ENCODE results near the gene OR10P1. TPM values are rescaled to one million over a fixed set of nuclear protein-coding genes. Genes with fewer than 3 reads are reported as not detected.
A peak's percentile ranks its signal among the peaks of the same experiment; 100 is the strongest.

Gene OR10P1
- total RNA-seq, 3 donors from 2014 or later (not counting 1 experiment from before 2014, with no cell fraction given) = not detected

GRCh38 chr12:55612646-55613045, 24.0 kb upstream of the OR10P1 start:
- H3K27ac ChIP-seq (ENCODE audit: low read length) = no peak overlapping the region
- H3K4me1 ChIP-seq (ENCODE audit: control insufficient read depth, insufficient read depth, low read length) = no peaks in the 10 kb centered on the region
- Mint-ChIP-seq H3K4me3 (no peak overlapping the region), H3K36me3 (peaks cover 7% of the 10 kb centered on the region), H3K27ac (no peak overlapping the region), H3K4me1 (no peaks in the 10 kb centered on the region), H3K27me3 (ENCODE audit: low read depth in 2 of 2) (peaks cover 39 to 77% of the 10 kb centered on the region in 2 donors), H3K9me3 (peaks cover 0 to 3% of the 10 kb centered on the region in 2 donors)
- H3K36me3 ChIP-seq (ENCODE audit: control insufficient read depth, insufficient read depth, low read length) = no peaks in the 10 kb centered on the region
- intact Hi-C loops (cut with micrococcal nuclease) = no loop called here
- H3K9me3 ChIP-seq (ENCODE audit: control insufficient read depth, insufficient read depth, low read length) = no peaks in the 10 kb centered on the region
- TF ChIP-seq, protein P1, sequence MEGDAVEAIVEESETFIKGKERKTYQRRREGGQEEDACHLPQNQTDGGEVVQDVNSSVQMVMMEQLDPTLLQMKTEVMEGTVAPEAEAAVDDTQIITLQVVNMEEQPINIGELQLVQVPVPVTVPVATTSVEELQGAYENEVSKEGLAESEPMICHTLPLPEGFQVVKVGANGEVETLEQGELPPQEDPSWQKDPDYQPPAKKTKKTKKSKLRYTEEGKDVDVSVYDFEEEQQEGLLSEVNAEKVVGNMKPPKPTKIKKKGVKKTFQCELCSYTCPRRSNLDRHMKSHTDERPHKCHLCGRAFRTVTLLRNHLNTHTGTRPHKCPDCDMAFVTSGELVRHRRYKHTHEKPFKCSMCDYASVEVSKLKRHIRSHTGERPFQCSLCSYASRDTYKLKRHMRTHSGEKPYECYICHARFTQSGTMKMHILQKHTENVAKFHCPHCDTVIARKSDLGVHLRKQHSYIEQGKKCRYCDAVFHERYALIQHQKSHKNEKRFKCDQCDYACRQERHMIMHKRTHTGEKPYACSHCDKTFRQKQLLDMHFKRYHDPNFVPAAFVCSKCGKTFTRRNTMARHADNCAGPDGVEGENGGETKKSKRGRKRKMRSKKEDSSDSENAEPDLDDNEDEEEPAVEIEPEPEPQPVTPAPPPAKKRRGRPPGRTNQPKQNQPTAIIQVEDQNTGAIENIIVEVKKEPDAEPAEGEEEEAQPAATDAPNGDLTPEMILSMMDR (IDR thresholded peaks at IDR 0.05) = no peak
- DNase-seq = no peak
- 74% methylated on average over 1 of the region's 2 CpGs for WGBS (ENCODE audit: insufficient coverage)
- H3K4me3 ChIP-seq (ENCODE audit: low read length) = no peak overlapping the region
- H3K27me3 ChIP-seq (ENCODE audit: control insufficient read depth, insufficient read depth, low read length) = peaks cover 4% of the 10 kb centered on the region
- no peak for ATAC-seq

DNA sequence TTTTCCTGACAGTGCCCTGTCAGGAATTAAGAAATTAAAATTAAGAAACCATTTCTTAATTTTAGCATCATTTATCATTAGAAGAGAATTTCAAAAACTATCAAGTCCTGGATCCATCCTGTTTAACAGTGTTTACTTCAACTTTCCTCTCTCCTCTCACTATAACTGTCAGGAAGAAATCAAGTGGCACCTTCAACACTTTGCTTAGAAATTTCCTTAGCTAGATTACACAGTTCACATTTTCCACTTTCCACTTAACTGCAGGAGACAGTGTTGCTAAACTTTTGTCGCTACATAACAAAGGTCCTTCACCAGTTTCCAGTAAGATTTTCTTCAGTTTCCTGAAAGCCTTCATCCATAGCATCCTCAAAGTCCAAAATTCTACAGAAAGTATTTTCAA, 21.9 kb upstream of the OR10P1 start:
- H3K36me3 Mint-ChIP-seq = peaks cover 7% of the 10 kb centered on the region
- intact Hi-C loops (cut with micrococcal nuclease) = no loop called here
- H3K27me3 Mint-ChIP-seq (ENCODE audit: low read depth in 2 of 2) = peaks cover 36 to 70% of the 10 kb centered on the region in 2 donors
- 89% methylated on average over 1 of the region's 1 CpG for WGBS (ENCODE audit: insufficient coverage)
- H3K9me3 Mint-ChIP-seq = peaks cover 0 to 3% of the 10 kb centered on the region in 2 donors
- ATAC-seq (no peak), DNase-seq (no peak)
- no peak overlapping the region for H3K4me3 Mint-ChIP-seq
- Histone ChIP-seq H3K4me1 (ENCODE audit: control insufficient read depth, insufficient read depth, low read length) (no peaks in the 10 kb centered on the region), H3K27ac (ENCODE audit: low read length) (no peak overlapping the region), H3K36me3 (ENCODE audit: control insufficient read depth, insufficient read depth, low read length) (no peaks in the 10 kb centered on the region), H3K27me3 (ENCODE audit: control insufficient read depth, insufficient read depth, low read length) (peaks cover 4% of the 10 kb centered on the region), H3K4me3 (ENCODE audit: low read length) (no peak overlapping the region), H3K9me3 (ENCODE audit: control insufficient read depth, insufficient read depth, low read length) (no peaks in the 10 kb centered on the region)
- H3K4me1 Mint-ChIP-seq = peaks cover 0 to 3% of the 10 kb centered on the region in 2 donors
- TF ChIP-seq, protein P1 (IDR thresholded peaks at IDR 0.05) = no peak
- no peak overlapping the region for H3K27ac Mint-ChIP-seq

DNA sequence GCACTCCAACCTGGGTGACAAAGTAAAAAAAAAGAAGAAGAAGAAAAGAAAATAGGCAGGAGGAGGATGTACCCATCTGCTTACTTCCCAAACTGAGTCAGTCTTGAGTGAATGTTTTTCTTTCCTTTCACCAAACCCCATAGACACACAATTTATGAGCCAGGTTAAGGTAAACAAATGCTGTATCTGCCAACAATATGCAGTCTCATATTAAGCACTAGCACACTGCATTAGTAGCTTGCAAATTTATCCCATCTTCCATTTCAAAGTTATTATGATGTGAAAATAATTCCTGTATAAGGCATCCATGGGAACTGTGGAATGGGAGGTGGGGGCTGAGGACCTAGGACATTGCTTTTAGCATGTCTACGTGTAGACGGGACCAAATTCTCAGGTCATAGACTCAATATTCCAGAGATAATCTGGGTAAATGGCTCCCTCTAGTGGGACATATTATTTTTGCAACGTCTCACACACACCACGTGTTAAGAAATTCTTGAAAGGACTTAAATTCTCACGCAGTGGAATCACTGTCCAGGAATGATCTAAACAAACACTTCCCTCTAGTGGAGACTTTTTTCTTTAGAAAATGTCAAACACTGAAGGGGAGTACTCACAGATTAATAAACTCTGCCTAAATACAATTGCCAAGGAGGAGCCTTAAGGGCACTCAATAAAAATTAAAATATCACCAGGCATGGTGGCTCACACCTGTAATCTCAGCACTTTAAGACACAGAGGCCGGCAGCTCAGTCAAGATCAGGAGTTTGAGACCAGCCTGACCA, 17.1 kb upstream of the OR10P1 start:
- intact Hi-C loops (cut with micrococcal nuclease) = loop anchor here (1.0 kb wide), 1 partner anchor 430 kb away; no protein-coding TSS in a partner anchor
- H3K4me3 Mint-ChIP-seq = no peak overlapping the region
- peaks cover 0 to 4% of the 10 kb centered on the region in 2 donors for H3K4me1 Mint-ChIP-seq
- Histone ChIP-seq H3K27me3 (ENCODE audit: control insufficient read depth, insufficient read depth, low read length) (peaks cover 3% of the 10 kb centered on the region), H3K9me3 (ENCODE audit: control insufficient read depth, insufficient read depth, low read length) (no peaks in the 10 kb centered on the region), H3K4me1 (ENCODE audit: control insufficient read depth, insufficient read depth, low read length) (no peaks in the 10 kb centered on the region), H3K36me3 (ENCODE audit: control insufficient read depth, insufficient read depth, low read length) (no peaks in the 10 kb centered on the region), H3K4me3 (ENCODE audit: low read length) (no peak overlapping the region), H3K27ac (ENCODE audit: low read length) (no peak overlapping the region)
- H3K36me3 Mint-ChIP-seq = peaks cover 7% of the 10 kb centered on the region
- ATAC-seq = peak; percentile 86 to 97 (median 91)
- H3K27ac Mint-ChIP-seq = no peak overlapping the region
- WGBS (ENCODE audit: insufficient coverage) = 8% methylated on average over 5 of the region's 6 CpGs
- TF ChIP-seq, protein P1 (IDR thresholded peaks at IDR 0.05) = peak; percentile 85
- peaks cover 0 to 3% of the 10 kb centered on the region in 2 donors for H3K9me3 Mint-ChIP-seq
- H3K27me3 Mint-ChIP-seq (ENCODE audit: low read depth in 2 of 2) = peaks cover 31 to 53% of the 10 kb centered on the region in 2 donors
- DNase-seq = peak in 1 of 2 donors; percentile 86

Measured in natural killer cell (primary cell).